Measurements from ENCODE around the gene MDFI.

Gene MDFI

GRCh38 chr6:41696788-41697187 lies 58.5 kb downstream of the MDFI start:
- no CpG with 5 or more reads among the region's 6 CpGs for WGBS (ENCODE audit: extremely low coverage, insufficient coverage, low lambda C conversion rate)
- no peak overlapping the region for H2AK5ac ChIP-seq (ENCODE audit: low read length)

GRCh38 chr6:41697861-41698781 lies 59.9 kb downstream of the MDFI start:
- no CpG with 5 or more reads among the region's 15 CpGs for WGBS (ENCODE audit: extremely low coverage, insufficient coverage, low lambda C conversion rate)
- H3K23ac ChIP-seq (ENCODE audit: low read length) = no peak overlapping the region
- no peak overlapping the region for H2AK5ac ChIP-seq (ENCODE audit: low read length)
- H3K4ac ChIP-seq (ENCODE audit: low read depth, low read length) = no peak overlapping the region
- H3K27ac ChIP-seq (ENCODE audit: low read depth, low read length) = no peak overlapping the region
- H3K4me2 ChIP-seq (ENCODE audit: low read length) = no peak overlapping the region
- peak overlapping the region; percentile 49 for H3K56ac ChIP-seq (ENCODE audit: low read length)
- H2BK5ac ChIP-seq (ENCODE audit: low read length) = no peak overlapping the region
- no peak overlapping the region for H3K4me3 ChIP-seq (ENCODE audit: low read length)
- H2BK15ac ChIP-seq (replicated peaks; ENCODE audit: low read depth) = no peak overlapping the region
- no peaks in the 10 kb centered on the region for H3K36me3 ChIP-seq (ENCODE audit: control insufficient read depth, insufficient read depth, low read length)
- no peak overlapping the region for H3K9ac ChIP-seq (ENCODE audit: low read length)
- H3K4me1 ChIP-seq (ENCODE audit: control insufficient read depth, low read depth, low read length) = no peaks in the 10 kb centered on the region
- no peak for DNase-seq
- H3K18ac ChIP-seq (ENCODE audit: low read length) = no peak overlapping the region
- H4K5ac ChIP-seq (ENCODE audit: low read length) = no peak overlapping the region
- H3K79me2 ChIP-seq (ENCODE audit: control insufficient read depth, insufficient read depth, low read length) = no peaks in the 10 kb centered on the region
- H4K8ac ChIP-seq (ENCODE audit: low read depth, low read length) = no peak overlapping the region
- H2BK120ac ChIP-seq (ENCODE audit: low read depth, low read length) = no peak overlapping the region
- H3K27me3 ChIP-seq (ENCODE audit: insufficient read depth, low read length, poor library complexity) = no peaks in the 10 kb centered on the region
- H3K79me1 ChIP-seq (ENCODE audit: low read length) = no peaks in the 10 kb centered on the region

More at GRCh38 chr6:41696788-41697187, 58.5 kb downstream of the MDFI start:
- no peaks in the 10 kb centered on the region for H3K79me1 ChIP-seq (ENCODE audit: low read length)
- no peak overlapping the region for H3K4me3 ChIP-seq (ENCODE audit: low read length)
- H3K9ac ChIP-seq (ENCODE audit: low read length) = no peak overlapping the region
- H2BK15ac ChIP-seq (replicated peaks; ENCODE audit: low read depth) = no peak overlapping the region
- H3K23ac ChIP-seq (ENCODE audit: low read length) = no peak overlapping the region
- H3K79me2 ChIP-seq (ENCODE audit: control insufficient read depth, insufficient read depth, low read length) = no peaks in the 10 kb centered on the region
- H3K27me3 ChIP-seq (ENCODE audit: insufficient read depth, low read length, poor library complexity) = no peaks in the 10 kb centered on the region
- H3K4ac ChIP-seq (ENCODE audit: low read depth, low read length) = no peak overlapping the region
- H3K18ac ChIP-seq (ENCODE audit: low read length) = no peak overlapping the region
- H3K56ac ChIP-seq (ENCODE audit: low read length) = no peak overlapping the region
- DNase-seq = no peak
- H4K8ac ChIP-seq (ENCODE audit: low read depth, low read length) = no peak overlapping the region
- no peak overlapping the region for H4K5ac ChIP-seq (ENCODE audit: low read length)
- no peaks in the 10 kb centered on the region for H3K36me3 ChIP-seq (ENCODE audit: control insufficient read depth, insufficient read depth, low read length)
- no peak overlapping the region for H3K4me2 ChIP-seq (ENCODE audit: low read length)
- H3K27ac ChIP-seq (ENCODE audit: low read depth, low read length) = no peak overlapping the region
- no peaks in the 10 kb centered on the region for H3K4me1 ChIP-seq (ENCODE audit: control insufficient read depth, low read depth, low read length)
- H2BK120ac ChIP-seq (ENCODE audit: low read depth, low read length) = no peak overlapping the region
- H2BK5ac ChIP-seq (ENCODE audit: low read length) = no peak overlapping the region

- H3K4me2 ChIP-seq (ENCODE audit: low read length) = no peak overlapping the region
- H3K23ac ChIP-seq (ENCODE audit: low read length) = no peak overlapping the region
- no peak overlapping the region for H2BK15ac ChIP-seq (replicated peaks; ENCODE audit: low read depth)
- WGBS (ENCODE audit: extremely low coverage, insufficient coverage, low lambda C conversion rate) = no CpG with 5 or more reads among the region's 2 CpGs
- no peak overlapping the region for H3K56ac ChIP-seq (ENCODE audit: low read length)
- no peak overlapping the region for H3K18ac ChIP-seq (ENCODE audit: low read length)
- H4K5ac ChIP-seq (ENCODE audit: low read length) = no peak overlapping the region
- no peaks in the 10 kb centered on the region for H3K79me1 ChIP-seq (ENCODE audit: low read length)
- H3K4me1 ChIP-seq (ENCODE audit: control insufficient read depth, low read depth, low read length) = no peaks in the 10 kb centered on the region
- no peak overlapping the region for H4K8ac ChIP-seq (ENCODE audit: low read depth, low read length)
- no peak overlapping the region for H3K9ac ChIP-seq (ENCODE audit: low read length)
- no peaks in the 10 kb centered on the region for H3K36me3 ChIP-seq (ENCODE audit: control insufficient read depth, insufficient read depth, low read length)
- H3K4ac ChIP-seq (ENCODE audit: low read depth, low read length) = no peak overlapping the region
- no peak overlapping the region for H2AK5ac ChIP-seq (ENCODE audit: low read length)
- no peak overlapping the region for H2BK5ac ChIP-seq (ENCODE audit: low read length)
- H3K4me3 ChIP-seq (ENCODE audit: low read length) = no peak overlapping the region
- H2BK120ac ChIP-seq (ENCODE audit: low read depth, low read length) = no peak overlapping the region
- DNase-seq = no peak
- H3K27ac ChIP-seq (ENCODE audit: low read depth, low read length) = no peak overlapping the region
- H3K27me3 ChIP-seq (ENCODE audit: insufficient read depth, low read length, poor library complexity) = no peaks in the 10 kb centered on the region
- H3K79me2 ChIP-seq (ENCODE audit: control insufficient read depth, insufficient read depth, low read length) = no peaks in the 10 kb centered on the region
Measured at GRCh38 chr6:41699063-41699462, 60.8 kb downstream of the MDFI start.

DNA sequence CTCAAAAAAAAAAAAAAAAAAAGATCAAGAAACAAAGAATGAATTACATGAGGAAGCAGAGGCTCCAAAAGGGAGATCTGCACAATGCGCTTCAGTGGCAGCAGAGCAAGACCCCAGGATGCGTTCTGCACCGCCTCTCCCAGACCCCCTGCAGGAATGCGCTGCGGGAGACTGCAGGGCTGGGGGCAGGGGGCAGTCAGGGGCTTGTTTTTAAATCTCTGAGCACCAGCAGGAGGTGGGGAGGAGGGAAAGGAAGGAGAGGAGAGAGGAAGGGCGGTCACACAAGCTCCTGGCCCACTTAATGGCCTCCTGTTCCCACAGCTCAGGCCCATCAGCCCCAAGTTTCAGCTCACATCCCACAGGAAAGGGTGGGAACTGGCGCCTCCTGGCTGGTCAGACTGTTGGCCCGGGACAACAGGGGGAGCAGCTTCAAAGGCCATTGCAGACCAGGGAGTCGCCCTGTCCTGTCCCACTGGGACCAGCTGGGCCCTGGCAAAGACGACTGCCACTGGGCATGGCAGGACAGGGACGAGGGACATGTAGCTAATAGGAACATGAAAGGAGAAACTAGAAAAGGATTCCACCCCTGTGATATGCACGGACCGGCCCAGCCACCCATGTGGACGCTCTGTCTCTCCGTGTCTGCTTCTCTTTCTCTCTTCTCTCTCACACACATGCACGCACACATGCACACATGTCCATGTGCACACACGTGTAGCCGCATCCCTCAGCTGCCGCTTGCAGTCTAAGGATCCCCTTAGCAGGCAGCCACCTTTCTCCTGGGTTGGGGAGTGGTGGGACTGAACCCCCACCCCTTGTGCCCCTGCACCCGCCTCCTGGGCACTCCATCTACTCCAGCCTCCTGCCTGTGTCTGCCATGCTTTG lies 62.4 kb downstream of the MDFI start:
- H3K4ac ChIP-seq (ENCODE audit: low read depth, low read length) = no peak overlapping the region
- no peak overlapping the region for H2AK5ac ChIP-seq (ENCODE audit: low read length)
- H4K5ac ChIP-seq (ENCODE audit: low read length) = no peak overlapping the region
- H3K27me3 ChIP-seq (ENCODE audit: insufficient read depth, low read length, poor library complexity) = no peaks in the 10 kb centered on the region
- no peaks in the 10 kb centered on the region for H3K79me2 ChIP-seq (ENCODE audit: control insufficient read depth, insufficient read depth, low read length)
- no peak overlapping the region for H3K4me3 ChIP-seq (ENCODE audit: low read length)
- H2BK5ac ChIP-seq (ENCODE audit: low read length) = peak overlapping the region; percentile 37
- no peak overlapping the region for H2BK120ac ChIP-seq (ENCODE audit: low read depth, low read length)
- no peaks in the 10 kb centered on the region for H3K4me1 ChIP-seq (ENCODE audit: control insufficient read depth, low read depth, low read length)
- H2BK15ac ChIP-seq (replicated peaks; ENCODE audit: low read depth) = no peak overlapping the region
- no peak overlapping the region for H3K18ac ChIP-seq (ENCODE audit: low read length)
- no peaks in the 10 kb centered on the region for H3K79me1 ChIP-seq (ENCODE audit: low read length)
- no peaks in the 10 kb centered on the region for H3K36me3 ChIP-seq (ENCODE audit: control insufficient read depth, insufficient read depth, low read length)
- H3K27ac ChIP-seq (ENCODE audit: low read depth, low read length) = no peak overlapping the region
- no peak overlapping the region for H3K4me2 ChIP-seq (ENCODE audit: low read length)
- H3K9ac ChIP-seq (ENCODE audit: low read length) = no peak overlapping the region
- H3K23ac ChIP-seq (ENCODE audit: low read length) = no peak overlapping the region
- peak; percentile 47 for DNase-seq
- no peak overlapping the region for H4K8ac ChIP-seq (ENCODE audit: low read depth, low read length)
- H3K56ac ChIP-seq (ENCODE audit: low read length) = peak overlapping the region; percentile 65
- no CpG with 5 or more reads among the region's 20 CpGs for WGBS (ENCODE audit: extremely low coverage, insufficient coverage, low lambda C conversion rate)

DNA sequence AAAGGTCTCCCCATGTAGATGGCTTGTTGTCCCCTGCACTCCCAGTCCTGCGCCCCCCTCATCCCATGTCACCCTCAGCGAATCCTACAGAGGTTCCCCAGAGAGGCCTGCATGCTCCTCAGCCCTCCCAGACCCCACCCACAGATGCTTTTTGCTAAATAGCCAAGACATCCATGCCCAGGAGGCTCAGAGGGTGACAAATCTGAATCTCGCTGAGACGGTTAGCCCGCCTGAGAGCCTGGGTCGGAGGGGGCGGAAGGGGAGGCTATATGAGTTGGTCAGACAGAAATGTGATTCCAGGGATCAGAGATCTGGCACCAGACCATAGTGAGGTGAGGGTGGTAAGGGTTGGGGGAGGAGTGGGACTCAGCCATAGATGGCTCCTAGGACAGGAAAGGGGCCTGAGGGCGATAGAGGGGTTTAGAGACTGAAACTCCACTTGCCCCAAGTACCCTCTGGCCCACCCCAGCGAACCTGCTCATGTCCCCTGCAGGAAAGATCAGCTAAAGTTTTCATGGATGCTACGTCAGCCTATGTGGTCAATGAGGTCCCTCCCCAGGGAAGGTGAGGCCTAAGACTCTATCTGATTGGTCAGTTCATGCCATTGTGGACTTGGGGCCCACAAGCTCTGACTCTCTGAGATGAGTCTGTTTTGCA lies 63.9 kb downstream of the MDFI start:
- Histone ChIP-seq H3K56ac (ENCODE audit: low read length) (no peak overlapping the region), H3K27me3 (ENCODE audit: insufficient read depth, low read length, poor library complexity) (no peaks in the 10 kb centered on the region), H3K4me3 (ENCODE audit: low read length) (no peak overlapping the region), H2AK5ac (ENCODE audit: low read length) (no peak overlapping the region), H2BK15ac (replicated peaks; ENCODE audit: low read depth) (no peak overlapping the region), H3K18ac (ENCODE audit: low read length) (no peak overlapping the region), H4K5ac (ENCODE audit: low read length) (no peak overlapping the region), H4K8ac (ENCODE audit: low read depth, low read length) (no peak overlapping the region), H3K9ac (ENCODE audit: low read length) (no peak overlapping the region), H2BK5ac (ENCODE audit: low read length) (no peak overlapping the region), H3K36me3 (ENCODE audit: control insufficient read depth, insufficient read depth, low read length) (no peaks in the 10 kb centered on the region), H2BK120ac (ENCODE audit: low read depth, low read length) (no peak overlapping the region), H3K79me1 (ENCODE audit: low read length) (no peaks in the 10 kb centered on the region), H3K4me2 (ENCODE audit: low read length) (no peak overlapping the region), H3K27ac (ENCODE audit: low read depth, low read length) (no peak overlapping the region), H3K23ac (ENCODE audit: low read length) (no peak overlapping the region), H3K4me1 (ENCODE audit: control insufficient read depth, low read depth, low read length) (no peaks in the 10 kb centered on the region), H3K4ac (ENCODE audit: low read depth, low read length) (no peak overlapping the region), H3K79me2 (ENCODE audit: control insufficient read depth, insufficient read depth, low read length) (no peaks in the 10 kb centered on the region)
- no peak for DNase-seq
- no CpG with 5 or more reads among the region's 10 CpGs for WGBS (ENCODE audit: extremely low coverage, insufficient coverage, low lambda C conversion rate)
